ENCODE measurements around the gene AP1S1. TPM values are rescaled to one million over a fixed set of nuclear protein-coding genes. Genes with fewer than 3 reads are reported as not detected.

Gene AP1S1
- total and polyA plus RNA-seq, 9 of the 15 experiments (the other 6 are each of a cell fraction or from before 2014, with no cell fraction given): 4.4 to 149 (median 89.4) TPM

GRCh38 chr7:101201695-101202602 is 47.7 kb downstream of the AP1S1 start (continued):
- TF ChIP-seq PCBP2 (IDR thresholded peaks at IDR 0.05; ENCODE audit: low read depth, low read length, poor library complexity, severe bottlenecking) (no peak), ZNF431 (CRISPR knock-in tag; IDR thresholded peaks at IDR 0.05) (no peak), ZNF134 (CRISPR knock-in tag; conservative IDR thresholded peaks at IDR 0.05) (no peak), ARID2 (IDR thresholded peaks at IDR 0.05) (no peak)

DNA sequence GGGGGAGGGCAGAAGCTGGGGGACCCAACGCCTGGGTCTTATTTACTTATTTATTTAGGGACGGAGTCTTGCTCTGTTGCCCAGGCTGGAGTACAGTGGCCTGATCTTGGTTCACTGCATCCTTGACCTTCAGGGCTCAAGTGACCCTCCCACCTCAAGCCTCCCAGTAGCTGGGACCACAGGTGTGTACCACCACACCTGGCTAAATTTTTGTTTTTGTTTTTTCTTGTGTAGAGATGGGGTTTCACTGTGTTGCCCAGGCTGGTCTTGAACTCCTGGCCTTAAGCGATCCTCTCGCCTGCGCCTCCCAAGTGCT is 48.3 kb downstream of the AP1S1 start:
- H3K27me3 ChIP-seq (ENCODE audit: control insufficient read depth in 2 of 2, insufficient read depth in 2 of 2, low read length in 2 of 2): peaks cover 0 to 7% of the 10 kb centered on the region in 2 experiments; a peak in 1 of 5 replicates
- H2AFZ ChIP-seq (ENCODE audit: low read depth, low read length): no peak overlapping the region
- no peaks in the 10 kb centered on the region for H4K20me1 ChIP-seq (replicated peaks; ENCODE audit: control insufficient read depth, insufficient read depth, low read length)
- TF ChIP-seq TOE1 (IDR thresholded peaks at IDR 0.05; ENCODE audit: borderline replicate concordance) (no peak), TOE1 (CRISPR knock-in tag; IDR thresholded peaks at IDR 0.05; ENCODE audit: borderline replicate concordance, low read depth) (no peak), ZNF507 (tag; conservative IDR thresholded peaks at IDR 0.05) (no peak), ZNF717 (CRISPR knock-in tag; IDR thresholded peaks at IDR 0.05) (no peak), DPF2 (IDR thresholded peaks at IDR 0.05) (no peak), MAFK (IDR thresholded peaks at IDR 0.05; ENCODE audit: low read length) (no peak), ZEB2 (IDR thresholded peaks at IDR 0.05) (no peak)
- H3K4me3 ChIP-seq: no peak overlapping the region
- 70% methylated on average over 5 of the region's 5 CpGs for WGBS (ENCODE audit: insufficient coverage, low coverage, missing lambda C conversion rate)
- DNase-seq (ENCODE audit: extremely low read depth in 1 of 4, low spot score in 3 of 4) (no peak), ATAC-seq (no peak), FAIRE-seq (no peak)
- ChIA-PET CTCF (ENCODE audit: low intra/inter-chr PET ratio) (no interaction called here), POLR2A (interaction anchor here (0.6 to 1.5 kb wide), 2 partner anchors 13 to 36 kb away, joined by 3 to 8 read pairs; no protein-coding TSS in a partner anchor)
- H3K4me2 ChIP-seq (ENCODE audit: insufficient read depth, low read length): no peak overlapping the region
- H3K9me1 ChIP-seq (ENCODE audit: control insufficient read depth, insufficient read depth, low read length): no peaks in the 10 kb centered on the region
- no TSS peak for BruUV-seq (replicated peaks)
- H3K79me2 ChIP-seq (ENCODE audit: control insufficient read depth, insufficient read depth, low read length): no peaks in the 10 kb centered on the region
- no peak overlapping the region for H3K27ac ChIP-seq (ENCODE audit: extremely low read depth, low read depth, low read length)
- peaks cover 9 to 42% of the 10 kb centered on the region in 2 experiments for H3K4me1 ChIP-seq (replicated peaks in 1 of 2; ENCODE audit: control insufficient read depth in 2 of 2, insufficient read depth in 2 of 2, low read length in 2 of 2)
- in situ Hi-C loops (cut with MboI): no loop called here
- H3K9me3 ChIP-seq (replicated peaks; ENCODE audit: control insufficient read depth, insufficient read depth, low read depth, low read length): no peaks in the 10 kb centered on the region
- no peak overlapping the region; a peak in 1 of 4 replicates for H3K9ac ChIP-seq (ENCODE audit: insufficient read depth in 1 of 2, low read depth in 2 of 2, low read length in 2 of 2)
- H3K36me3 ChIP-seq (ENCODE audit: control insufficient read depth, insufficient read depth, low read length): peaks cover 11% of the 10 kb centered on the region; the same call in 1 of the 3 replicates
- intact Hi-C loops (cut with micrococcal nuclease): no loop called here
